K562 (cell line): ENCODE data around the gene LZTR1. TPM values are rescaled to one million over a fixed set of nuclear protein-coding genes. Genes with fewer than 3 reads are reported as not detected.
A peak's percentile ranks its signal among the peaks of the same experiment; 100 is the strongest.

Experiments
- ARID4B ChIP-seq: sonication (generic); formaldehyde crosslinking; IDR thresholded peaks from 2 replicates; pipeline ENCODE4 v1.8.0; 2022; ENCODE audit warnings: mild to moderate bottlenecking, missing genetic modification reagents
- CTCF ChIP-seq, 3 experiments: IDR thresholded peaks in 2 of 3; conservative IDR thresholded peaks in 1 of 3; 2 replicates each; pipeline ENCODE4 v1.5.1; 2011 to 2012; ENCODE audit warnings: low read length in 3 of 3, mild to moderate bottlenecking in 3 of 3, control low read depth in 2 of 3, improper control_type of control experiment in 1 of 3, inconsistent platforms in 1 of 3, low read depth in 1 of 3, mixed read lengths in 1 of 3, moderate library complexity in 1 of 3; ENCODE audit not compliant: insufficient read depth in 2 of 3
- HCFC1 ChIP-seq: IDR thresholded peaks from 2 replicates; pipeline ENCODE4 v1.6.1; 2012; ENCODE audit warnings: low read depth, low read length, improper control_type of control experiment
- ILK ChIP-seq: fragments of 450-650 bp; IDR thresholded peaks from 2 replicates; pipeline ENCODE4 v1.6.1; 2016; ENCODE audit warnings: missing genetic modification characterization, low read depth, mild to moderate bottlenecking, missing compliant biosample characterization, moderate library complexity, borderline replicate concordance
- KLF10 ChIP-seq: fragments of 250-450 bp; sonication (Bioruptor Pico); IDR thresholded peaks from 2 replicates; pipeline ENCODE4 v1.6.1; 2021; ENCODE audit warnings: matching md5 sums
- NFIC ChIP-seq: fragments of 450-650 bp; IDR thresholded peaks from 2 replicates; pipeline ENCODE4 v1.6.1; 2017; ENCODE audit warnings: mild to moderate bottlenecking, inconsistent platforms
- PHTF2 ChIP-seq: fragments of 250-450 bp; sonication (Bioruptor Pico); IDR thresholded peaks from 2 replicates; pipeline ENCODE4 v1.5.0; 2021; ENCODE audit warnings: mild to moderate bottlenecking
- RFX1 ChIP-seq: fragments of 450-650 bp; IDR thresholded peaks from 2 replicates; pipeline ENCODE4 v1.6.1; 2016; ENCODE audit warnings: mild to moderate bottlenecking, moderate library complexity
- STAG1 ChIP-seq: sonication (generic); formaldehyde crosslinking; IDR thresholded peaks from 2 replicates; pipeline ENCODE4 v1.5.0; 2020; ENCODE audit warnings: missing genetic modification reagents, borderline replicate concordance
- ZC3H8 ChIP-seq: fragments of 450-650 bp; IDR thresholded peaks from 2 replicates; pipeline ENCODE4 v1.6.1; 2017
- ZFX ChIP-seq: sonication (generic); formaldehyde crosslinking; IDR thresholded peaks from 2 replicates; pipeline ENCODE4 v1.8.0; 2022; ENCODE audit warnings: mild to moderate bottlenecking, missing genetic modification reagents, moderate library complexity
- ZKSCAN3 ChIP-seq: fragments of 250-450 bp; sonication (Bioruptor Pico); IDR thresholded peaks from 2 replicates; pipeline ENCODE4 v1.4.0; 2020
- ZNF121 ChIP-seq: sonication (generic); formaldehyde crosslinking; conservative IDR thresholded peaks from 2 replicates; pipeline ENCODE4 v1.8.0; 2022; ENCODE audit warnings: missing genetic modification reagents
- ZNF253 ChIP-seq: fragments of 250-450 bp; sonication (Bioruptor Pico); conservative IDR thresholded peaks from 2 replicates; pipeline ENCODE4 v1.6.1; 2021; ENCODE audit warnings: mild to moderate bottlenecking
- ZNF354B ChIP-seq: fragments of 250-450 bp; sonication (Bioruptor Pico); IDR thresholded peaks from 2 replicates; pipeline ENCODE4 v1.4.0; 2020
- ZNF77 ChIP-seq: fragments of 250-450 bp; sonication (Bioruptor Pico); IDR thresholded peaks from 2 replicates; pipeline ENCODE4 v1.5.0; 2020
- polyA plus RNA-seq, 8 experiments: library from polyadenylated mRNA; depleted of rRNA in 4 of 8; stranded (reverse) in 5 of 8; unstranded in 3 of 8; fragments of >200 nt; fragmentation: Nextera tagmentation in 2 of 8; fragmentation: Illumina TruSeq in 1 of 8; extraction: Ambion mirVana in 2 of 8; extraction: Trizol in 1 of 8; gene quantifications; 2 replicates each; pipeline versions ENCODE4 v1.2.1 to v1.2.3, GENCODE V29; 2011 to 2014; ENCODE audit warnings: inconsistent platforms in 1 of 8, missing spikeins in 1 of 8
- total RNA-seq, 7 experiments: library from RNA; depleted of rRNA in 6 of 7; stranded (reverse); fragments of >200 nt in 6 of 7; fragmentation: Illumina TruSeq in 2 of 7; extraction: Trizol in 2 of 7; gene quantifications; 2 replicates each; pipeline versions ENCODE4 v1.2.1 to v1.2.3, GENCODE V29; 2011 to 2021; ENCODE audit warnings: low replicate concordance in 1 of 7
- TF ChIP-seq, protein P1 (sequence below): sonication (generic); IDR thresholded peaks from 2 replicates; pipeline ENCODE4 v1.6.1; 2016
- TF ChIP-seq, protein P2 (sequence below): fragments of 250-450 bp; sonication (Bioruptor Pico); IDR thresholded peaks from 2 replicates; pipeline ENCODE4 v1.4.0; 2020; ENCODE audit warnings: mild to moderate bottlenecking, moderate library complexity

LZTR1 gene
- total and polyA plus RNA-seq, 9 of the 15 experiments (the other 6 are each of a cell fraction or from before 2014, with no cell fraction given), result 2.2 to 135 (median 63.0) TPM

DNA sequence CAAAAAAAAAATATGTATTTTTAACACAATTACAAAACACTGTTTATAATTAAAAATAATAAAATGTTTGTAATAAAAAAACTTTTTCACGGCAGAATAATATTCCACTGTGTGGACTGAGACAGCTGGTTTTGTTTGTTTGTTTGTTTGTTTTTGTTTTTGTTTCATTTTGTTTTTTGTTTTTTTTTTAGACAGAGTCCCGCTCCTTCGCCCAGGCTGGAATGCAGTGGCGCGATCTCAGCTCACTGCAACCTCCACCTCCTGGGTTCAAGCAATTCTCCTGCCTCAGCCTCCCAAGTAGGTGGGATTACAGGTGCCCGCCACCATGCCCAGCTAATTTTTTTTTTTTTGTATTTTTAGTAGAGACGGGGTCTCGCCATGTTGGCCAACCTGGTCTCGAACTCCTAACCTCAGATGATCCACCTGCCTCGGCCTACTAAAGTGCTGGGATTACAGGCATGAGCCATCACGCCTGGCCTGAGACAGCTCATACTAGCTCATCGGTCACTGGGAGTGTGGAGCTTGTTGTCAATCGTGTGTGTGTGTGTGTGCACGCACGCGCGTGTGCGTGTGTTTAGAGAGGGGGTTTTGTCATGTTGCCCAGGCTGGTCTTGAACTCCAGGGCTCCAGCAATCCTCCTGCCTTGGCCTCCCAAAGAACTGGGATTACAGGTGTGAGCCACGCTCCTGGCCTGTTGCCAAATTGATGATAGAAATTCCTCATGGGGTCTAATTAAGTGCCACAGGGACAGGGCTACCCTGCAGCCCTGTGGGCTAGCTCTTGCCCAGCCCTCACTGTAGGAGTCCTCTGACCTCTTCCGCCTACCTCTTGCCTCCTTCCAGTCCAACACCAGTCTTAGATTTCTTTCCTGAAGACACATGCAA is 22.3 kb upstream of the LZTR1 start (continued):
- TF ChIP-seq HCFC1, result no peak
- TF ChIP-seq ILK (tag), result no peak
- peak; percentile 99 for TF ChIP-seq NFIC
- TF ChIP-seq PHTF2 (CRISPR knock-in tag), result peak; percentile 12; the same call in 1 of the 2 replicates
- TF ChIP-seq, protein P1, sequence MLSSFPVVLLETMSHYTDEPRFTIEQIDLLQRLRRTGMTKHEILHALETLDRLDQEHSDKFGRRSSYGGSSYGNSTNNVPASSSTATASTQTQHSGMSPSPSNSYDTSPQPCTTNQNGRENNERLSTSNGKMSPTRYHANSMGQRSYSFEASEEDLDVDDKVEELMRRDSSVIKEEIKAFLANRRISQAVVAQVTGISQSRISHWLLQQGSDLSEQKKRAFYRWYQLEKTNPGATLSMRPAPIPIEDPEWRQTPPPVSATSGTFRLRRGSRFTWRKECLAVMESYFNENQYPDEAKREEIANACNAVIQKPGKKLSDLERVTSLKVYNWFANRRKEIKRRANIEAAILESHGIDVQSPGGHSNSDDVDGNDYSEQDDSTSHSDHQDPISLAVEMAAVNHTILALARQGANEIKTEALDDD, result no peak
- no peak for TF ChIP-seq STAG1
- no peak for TF ChIP-seq ZC3H8
- no peak for TF ChIP-seq ARID4B
- no peak for TF ChIP-seq CTCF (IDR thresholded peaks at IDR 0.05 in 2 of 3, conservative IDR thresholded peaks at IDR 0.05 in 1 of 3; ENCODE audit: insufficient read depth in 2 of 3, low read depth in 1 of 3, low read length in 3 of 3)
- no peak for TF ChIP-seq ZNF253
- no peak for TF ChIP-seq ZNF77 (CRISPR knock-in tag)
- peak; percentile 70; the same call in 1 of the 2 replicates for TF ChIP-seq ZKSCAN3 (CRISPR knock-in tag)
- no peak for TF ChIP-seq KLF10
- no peak for TF ChIP-seq ZNF354B
- TF ChIP-seq ZFX (CRISPR knock-in tag), result no peak
- TF ChIP-seq, protein P2, sequence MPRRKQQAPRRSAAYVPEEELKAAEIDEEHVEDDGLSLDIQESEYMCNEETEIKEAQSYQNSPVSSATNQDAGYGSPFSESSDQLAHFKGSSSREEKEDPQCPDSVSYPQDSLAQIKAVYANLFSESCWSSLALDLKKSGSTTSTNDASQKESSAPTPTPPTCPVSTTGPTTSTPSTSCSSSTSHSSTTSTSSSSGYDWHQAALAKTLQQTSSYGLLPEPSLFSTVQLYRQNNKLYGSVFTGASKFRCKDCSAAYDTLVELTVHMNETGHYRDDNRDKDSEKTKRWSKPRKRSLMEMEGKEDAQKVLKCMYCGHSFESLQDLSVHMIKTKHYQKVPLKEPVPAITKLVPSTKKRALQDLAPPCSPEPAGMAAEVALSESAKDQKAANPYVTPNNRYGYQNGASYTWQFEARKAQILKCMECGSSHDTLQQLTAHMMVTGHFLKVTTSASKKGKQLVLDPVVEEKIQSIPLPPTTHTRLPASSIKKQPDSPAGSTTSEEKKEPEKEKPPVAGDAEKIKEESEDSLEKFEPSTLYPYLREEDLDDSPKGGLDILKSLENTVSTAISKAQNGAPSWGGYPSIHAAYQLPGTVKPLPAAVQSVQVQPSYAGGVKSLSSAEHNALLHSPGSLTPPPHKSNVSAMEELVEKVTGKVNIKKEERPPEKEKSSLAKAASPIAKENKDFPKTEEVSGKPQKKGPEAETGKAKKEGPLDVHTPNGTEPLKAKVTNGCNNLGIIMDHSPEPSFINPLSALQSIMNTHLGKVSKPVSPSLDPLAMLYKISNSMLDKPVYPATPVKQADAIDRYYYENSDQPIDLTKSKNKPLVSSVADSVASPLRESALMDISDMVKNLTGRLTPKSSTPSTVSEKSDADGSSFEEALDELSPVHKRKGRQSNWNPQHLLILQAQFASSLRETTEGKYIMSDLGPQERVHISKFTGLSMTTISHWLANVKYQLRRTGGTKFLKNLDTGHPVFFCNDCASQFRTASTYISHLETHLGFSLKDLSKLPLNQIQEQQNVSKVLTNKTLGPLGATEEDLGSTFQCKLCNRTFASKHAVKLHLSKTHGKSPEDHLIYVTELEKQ, result no peak
- no peak for TF ChIP-seq RFX1
- TF ChIP-seq ZNF121, result peak; percentile 92
